ENCODE data around the gene PTHLH.

DNA sequence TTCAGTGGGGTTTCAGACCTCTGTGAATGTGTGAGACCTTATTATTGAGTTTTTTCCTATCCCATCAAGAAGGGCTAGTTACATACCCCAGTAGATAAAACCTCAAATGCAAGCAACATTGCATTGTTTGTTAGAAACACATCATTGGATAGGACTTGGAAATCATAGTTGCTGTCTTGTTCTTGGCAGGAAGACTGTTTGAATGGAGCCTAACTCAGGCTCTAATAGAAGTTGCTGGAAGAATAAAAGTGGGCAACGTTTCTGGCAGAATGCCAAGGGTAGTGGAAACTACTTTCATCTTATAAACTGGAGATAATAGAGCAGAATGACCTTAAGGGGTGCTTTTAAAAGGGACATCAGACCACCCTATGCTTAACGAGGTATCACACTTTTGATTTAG is 9.9 kb upstream of the PTHLH start:
- TF ChIP-seq CTCF (IDR thresholded peaks at IDR 0.05 in 4 of 5, conservative IDR thresholded peaks at IDR 0.05 in 1 of 5): no peak
- no peak for TF ChIP-seq POLR2A (IDR thresholded peaks at IDR 0.05)
